Muscle of back (tissue), 11 donors: ENCODE data around the gene ATXN7L1. TPM values are rescaled to one million over a fixed set of nuclear protein-coding genes. Genes with fewer than 3 reads are reported as not detected.
"Not testable (repeated sequence)": the region's sequence is repeated elsewhere in the genome, so short reads cannot be mapped to it uniquely, and the experiment has no call there.

Experiments used
- DNase-seq, 3 donors: peaks; one replicate each; pipeline versions ENCODE4 v3.0.0 to v3.0.0-alpha.2; 2013
- polyA plus RNA-seq, 10 donors: library from polyadenylated mRNA; unstranded; fragments of 120-200 nt; gene quantifications; one replicate each; pipeline ENCODE4 v1.2.1, GENCODE V29; 2013; ENCODE audit not compliant: insufficient read length in 10 of 10

Gene ATXN7L1
- polyA plus RNA-seq, 10 donors, result 5.1 to 9.1 (median 6.0) TPM

GRCh38 chr7:105860793-105861192 is 15.6 kb downstream of the ATXN7L1 start:
- DNase-seq, result no peak

GRCh38 chr7:105857009-105857952 is 19.1 kb downstream of the ATXN7L1 start:
- DNase-seq, result no peak

GRCh38 chr7:105854498-105854897 is 21.9 kb downstream of the ATXN7L1 start:
- DNase-seq, result peak; percentile 15 to 67 (median 32)

GRCh38 chr7:105853931-105854419 is 22.4 kb downstream of the ATXN7L1 start:
- DNase-seq, result peak; percentile 41 to 86 (median 61)

GRCh38 chr7:105851064-105851463 is 25.3 kb downstream of the ATXN7L1 start:
- no peak for DNase-seq

GRCh38 chr7:105849122-105849855 is 27.1 kb downstream of the ATXN7L1 start:
- DNase-seq, result no peak

- no peak for DNase-seq
These were observed 30.0 kb downstream of the ATXN7L1 start for GRCh38 chr7:105846404-105846803.

- DNase-seq, result not testable (repeated sequence)
These were observed 31.7 kb downstream of the ATXN7L1 start for GRCh38 chr7:105844681-105845080.

GRCh38 chr7:105841866-105842265 is 34.5 kb downstream of the ATXN7L1 start:
- no peak for DNase-seq

GRCh38 chr7:105840981-105841749 is 35.2 kb downstream of the ATXN7L1 start:
- no peak for DNase-seq

GRCh38 chr7:105839266-105839665 is 37.1 kb downstream of the ATXN7L1 start:
- no peak for DNase-seq

- peak in 2 of 3 donors; percentile 24 to 57 for DNase-seq
These were observed 37.7 kb downstream of the ATXN7L1 start for GRCh38 chr7:105838627-105839231.

GRCh38 chr7:105837765-105838626 is 38.4 kb downstream of the ATXN7L1 start:
- DNase-seq, result peak; percentile 26 to 70 (median 36)

- DNase-seq, result no peak
These were observed 41.0 kb downstream of the ATXN7L1 start for GRCh38 chr7:105835441-105835840.

GRCh38 chr7:105831824-105832535 is 44.4 kb downstream of the ATXN7L1 start:
- DNase-seq, result no peak

- DNase-seq, result no peak
These were observed 45.1 kb downstream of the ATXN7L1 start for GRCh38 chr7:105831302-105831620.

- DNase-seq, result peak; percentile 6 to 95 (median 34)
These were observed 45.7 kb downstream of the ATXN7L1 start for GRCh38 chr7:105830405-105831301.

- DNase-seq, result no peak
These were observed 46.6 kb downstream of the ATXN7L1 start for GRCh38 chr7:105829681-105830322.
